Lower lobe of right lung (tissue), 2 donors: Measurements from ENCODE around the gene ATP6V1F. TPM values are rescaled to one million over a fixed set of nuclear protein-coding genes. Genes with fewer than 3 reads are reported as not detected.
A peak's percentile ranks its signal among the peaks of the same experiment; 100 is the strongest.

Source experiments
- ATAC-seq, 2 donors: fragments of 200-7000 bp; cut with Tn5 transposase; one replicate each; pipeline ENCODE4 v1.9.1; 2020 to 2022; ENCODE audit warnings: mild to moderate bottlenecking in 2 of 2, moderate library complexity in 2 of 2
- DNase-seq: peaks from one replicate; pipeline ENCODE4 v3.0.0-alpha.2; 2020
- H3K27ac ChIP-seq: fragments of 200-600 bp; one replicate; pipeline ENCODE4 v1.8.0; 2022
- H3K27me3 ChIP-seq: fragments of 200-600 bp; one replicate; pipeline ENCODE4 v1.8.0; 2022; ENCODE audit warnings: low read depth
- H3K36me3 ChIP-seq: fragments of 200-600 bp; one replicate; pipeline ENCODE4 v1.8.0; 2022; ENCODE audit warnings: mild to moderate bottlenecking
- H3K4me1 ChIP-seq: fragments of 200-600 bp; one replicate; pipeline ENCODE4 v1.8.0; 2022
- H3K4me3 ChIP-seq: fragments of 200-600 bp; one replicate; pipeline ENCODE4 v1.8.0; 2022; ENCODE audit warnings: mild to moderate bottlenecking
- H3K9me3 ChIP-seq: fragments of 200-600 bp; one replicate; pipeline ENCODE4 v1.8.0; 2022
- CTCF ChIP-seq: fragments of 200-600 bp; IDR thresholded peaks from one replicate; pipeline ENCODE4 v1.8.0; 2022; ENCODE audit warnings: antibody characterized with exemption, mild to moderate bottlenecking
- intact Hi-C: fragments of 100-400 bp; cut with DNase I; formaldehyde crosslinking; loops from one replicate; pipeline ENCODE4 v1.11.0; 2022
- total RNA-seq: library from RNA; stranded (reverse); fragmentation: NEBNext Ultra II Directional; extraction: Animal tissue kit (Norgen Biotek cat#: 25700); gene quantifications from one replicate; pipeline ENCODE4 v1.2.1, GENCODE V29; 2021
- donor health status: DM: no; HTN: yes; CAD: no; lungs with severe emphysema.

Gene ATP6V1F
- total RNA-seq, 1 donor from 2014 or later = 208 TPM

GRCh38 chr7:128895320-128895719, 32.7 kb downstream of the ATP6V1F start:
- Histone ChIP-seq H3K4me1 (peaks cover 6% of the 10 kb centered on the region), H3K27me3 (peaks cover 22% of the 10 kb centered on the region), H3K9me3 (no peaks in the 10 kb centered on the region), H3K4me3 (no peak overlapping the region), H3K27ac (no peak overlapping the region), H3K36me3 (no peaks in the 10 kb centered on the region)
- TF ChIP-seq CTCF = no peak
- DNase-seq (no peak), ATAC-seq (no peak)
- intact Hi-C loops = no loop called here

- intact Hi-C loops = no loop called here
- no peaks in the 10 kb centered on the region for H3K9me3 ChIP-seq
- DNase-seq (no peak), ATAC-seq (no peak)
- H3K27ac ChIP-seq = no peak overlapping the region
- peaks cover 7% of the 10 kb centered on the region for H3K27me3 ChIP-seq
- TF ChIP-seq CTCF = no peak
- no peaks in the 10 kb centered on the region for H3K36me3 ChIP-seq
- no peak overlapping the region for H3K4me3 ChIP-seq
- no peaks in the 10 kb centered on the region for H3K4me1 ChIP-seq
These were observed 36.7 kb downstream of the ATP6V1F start for GRCh38 chr7:128899392-128899791.

- intact Hi-C loops = no loop called here
- no peak for TF ChIP-seq CTCF
These were observed 37.6 kb downstream of the ATP6V1F start for GRCh38 chr7:128900237-128900636.

GRCh38 chr7:128902761-128903585, 40.3 kb downstream of the ATP6V1F start:
- Histone ChIP-seq H3K9me3 (no peaks in the 10 kb centered on the region), H3K27me3 (peaks cover 24% of the 10 kb centered on the region), H3K4me3 (no peak overlapping the region), H3K27ac (no peak overlapping the region), H3K36me3 (no peaks in the 10 kb centered on the region), H3K4me1 (no peaks in the 10 kb centered on the region)
- no peak for DNase-seq
- no peak for ATAC-seq
- TF ChIP-seq CTCF = no peak
- intact Hi-C loops = no loop called here

More at GRCh38 chr7:128900237-128900636, 37.6 kb downstream of the ATP6V1F start:
- ATAC-seq (no peak), DNase-seq (no peak)
- no peak overlapping the region for H3K27ac ChIP-seq
- peaks cover 10% of the 10 kb centered on the region for H3K27me3 ChIP-seq
- no peaks in the 10 kb centered on the region for H3K9me3 ChIP-seq
- H3K36me3 ChIP-seq = no peaks in the 10 kb centered on the region
- H3K4me3 ChIP-seq = no peak overlapping the region
- no peaks in the 10 kb centered on the region for H3K4me1 ChIP-seq

GRCh38 chr7:128903621-128904361, 41.1 kb downstream of the ATP6V1F start:
- DNase-seq (no peak), ATAC-seq (peak; percentile 27 to 32)
- Histone ChIP-seq H3K27ac (no peak overlapping the region), H3K4me3 (no peak overlapping the region), H3K27me3 (peaks cover 29% of the 10 kb centered on the region), H3K4me1 (no peaks in the 10 kb centered on the region), H3K36me3 (no peaks in the 10 kb centered on the region), H3K9me3 (no peaks in the 10 kb centered on the region)
- no peak for TF ChIP-seq CTCF
- intact Hi-C loops = no loop called here
